HG03520 (cell line): ENCODE measurements around the gene WWOX.

ENCODE experiments used
- ATAC-seq: cut with Tn5 transposase; IDR thresholded peaks from one replicate; pipeline ENCODE4 v1.9.1; 2021; ENCODE audit warnings: mild to moderate bottlenecking, moderate library complexity; ENCODE audit not compliant: unreplicated experiment

The WWOX gene

GRCh38 chr16:78291604-78292003 is 192.2 kb downstream of the WWOX start:
- no peak for ATAC-seq

- ATAC-seq = no peak
Measured at GRCh38 chr16:78292086-78292843, 192.8 kb downstream of the WWOX start.

DNA sequence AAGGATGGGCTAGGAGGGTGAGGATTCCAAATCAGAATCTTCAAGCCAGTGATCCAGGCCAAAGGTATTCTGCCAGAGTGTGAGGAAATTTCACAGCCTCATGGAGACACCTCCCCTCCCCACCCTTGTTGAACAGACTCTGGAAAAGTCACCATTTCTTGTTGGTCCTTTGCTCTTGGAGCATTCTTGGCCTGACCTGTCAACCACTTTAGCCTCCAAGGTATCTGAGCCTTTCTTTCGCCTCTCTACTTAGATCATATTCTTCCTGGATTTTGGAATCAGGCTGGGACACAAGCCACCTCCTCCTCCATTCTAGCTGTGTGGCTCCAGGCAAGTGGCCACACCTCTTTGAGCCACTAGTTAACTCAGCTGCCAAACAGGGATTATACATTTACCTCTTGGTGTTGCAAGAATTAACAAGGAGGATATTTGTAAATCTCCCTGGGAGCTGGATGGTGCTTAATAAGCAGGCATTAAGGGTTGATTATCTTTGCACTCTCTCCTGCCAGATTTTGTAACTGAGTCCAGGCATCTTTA is 193.5 kb downstream of the WWOX start:
- no peak for ATAC-seq

DNA sequence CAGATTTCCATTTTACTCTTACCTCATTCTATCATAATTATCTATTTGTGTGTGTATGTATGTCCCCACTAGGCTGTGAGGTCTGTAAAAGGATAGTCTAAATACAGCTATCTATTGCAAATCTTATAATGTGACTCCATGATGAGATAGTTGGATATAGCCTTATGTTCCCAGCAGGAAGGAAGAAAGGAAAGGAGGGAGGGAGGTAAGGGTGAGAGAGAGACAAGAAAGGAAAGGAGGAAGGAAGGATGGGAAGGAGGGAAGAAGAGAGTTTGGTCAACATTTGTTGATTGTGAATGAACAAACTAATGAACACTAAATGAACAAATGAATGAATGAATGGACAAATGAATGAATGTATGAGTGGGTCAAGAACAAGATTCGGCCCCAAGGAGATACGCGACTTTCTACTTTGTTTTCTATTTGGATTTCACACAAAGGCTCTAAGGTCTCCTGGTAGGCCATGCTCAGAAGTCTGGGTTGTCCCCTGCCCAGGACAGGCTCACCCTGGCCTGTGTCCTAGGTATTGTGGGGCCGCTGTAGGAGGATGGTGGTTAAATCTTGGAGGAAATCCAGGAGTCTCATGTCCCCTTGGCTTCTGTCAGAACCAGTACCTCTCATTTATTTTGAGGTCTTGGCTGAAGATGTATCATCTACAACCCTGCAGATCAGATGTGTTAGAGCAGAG is 195.2 kb downstream of the WWOX start:
- ATAC-seq = no peak

DNA sequence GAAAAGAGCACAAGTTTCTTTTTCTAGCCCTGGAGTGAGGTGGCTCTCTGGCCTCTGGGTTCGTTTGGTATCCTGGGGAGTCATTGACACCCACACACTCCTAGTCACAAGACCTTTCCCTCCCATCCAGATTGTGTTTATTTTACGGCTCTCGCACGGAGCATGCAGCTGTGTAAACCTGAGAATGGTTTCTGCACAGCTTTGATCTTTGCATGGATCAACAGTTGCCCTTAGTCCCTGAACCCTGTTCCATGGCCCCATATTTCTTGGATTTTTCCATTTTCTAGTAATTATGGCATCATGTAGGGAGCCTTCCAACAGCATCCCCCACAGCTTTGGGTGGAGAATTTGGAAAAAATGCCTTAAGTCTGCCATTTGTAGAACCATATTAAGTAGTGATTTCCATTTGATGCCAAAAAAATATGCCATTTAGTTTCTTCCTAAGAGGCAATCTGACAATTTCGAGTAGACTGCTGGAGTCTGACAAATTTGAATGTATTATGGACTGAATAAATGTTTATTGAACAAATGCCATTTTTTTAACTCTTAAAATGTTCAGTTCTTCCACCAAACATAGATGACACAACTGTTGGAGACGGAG is 197.7 kb downstream of the WWOX start:
- ATAC-seq = no peak

DNA sequence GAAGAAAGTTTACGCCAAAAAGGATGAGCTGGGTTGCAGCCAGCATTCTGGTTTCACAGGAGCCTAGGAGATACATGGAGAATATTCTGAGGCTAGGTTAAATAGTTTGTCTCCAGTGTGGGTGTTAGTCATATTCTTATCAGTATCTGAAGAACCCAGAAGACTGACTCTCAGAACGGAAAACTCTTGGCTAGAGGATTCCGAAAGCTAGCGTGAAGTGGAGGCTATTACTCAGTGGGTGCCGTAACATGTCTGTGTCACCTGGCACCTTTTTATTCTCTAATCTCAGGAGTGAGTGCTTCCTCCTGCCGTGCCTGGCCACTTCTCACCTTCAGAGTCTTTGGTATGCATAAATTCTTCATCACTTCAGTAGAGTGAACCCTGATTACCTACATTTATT is 199.5 kb downstream of the WWOX start:
- ATAC-seq = no peak

- no peak for ATAC-seq
Measured at GRCh38 chr16:78300469-78300868, 201.0 kb downstream of the WWOX start.

- ATAC-seq = no peak
Measured at GRCh38 chr16:78303946-78304345, 204.5 kb downstream of the WWOX start.

GRCh38 chr16:78306361-78306760 is 206.9 kb downstream of the WWOX start:
- no peak for ATAC-seq

- no peak for ATAC-seq
Measured at GRCh38 chr16:78307824-78308528, 208.5 kb downstream of the WWOX start.

- ATAC-seq = no peak
Measured at GRCh38 chr16:78309763-78310162, 210.3 kb downstream of the WWOX start.

GRCh38 chr16:78310196-78310595 is 210.7 kb downstream of the WWOX start:
- no peak for ATAC-seq

- ATAC-seq = no peak
Measured at GRCh38 chr16:78310990-78311561, 211.6 kb downstream of the WWOX start.

DNA sequence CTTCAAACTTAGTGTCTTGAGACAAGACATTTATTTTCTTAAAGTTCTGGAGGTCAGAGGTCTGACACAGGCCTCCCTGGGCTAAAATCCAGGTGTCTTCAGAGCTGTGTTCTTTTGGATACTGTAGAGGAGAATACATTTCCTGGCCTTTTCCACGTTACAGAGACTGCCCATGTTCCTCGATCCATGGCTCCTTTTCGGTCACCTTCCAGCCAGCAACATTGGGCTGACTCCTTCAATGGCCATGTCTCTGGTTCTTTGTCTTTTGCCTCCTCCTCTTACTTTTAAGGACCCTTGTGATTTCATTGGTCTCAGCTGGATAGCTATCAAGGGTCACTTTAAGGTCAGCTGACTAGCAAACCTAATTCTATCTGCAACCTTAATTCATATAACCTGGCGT is 212.4 kb downstream of the WWOX start:
- ATAC-seq = no peak

GRCh38 chr16:78317564-78318240 is 218.2 kb downstream of the WWOX start:
- ATAC-seq = no peak

GRCh38 chr16:78321620-78322360 is 222.3 kb downstream of the WWOX start:
- no peak for ATAC-seq

DNA sequence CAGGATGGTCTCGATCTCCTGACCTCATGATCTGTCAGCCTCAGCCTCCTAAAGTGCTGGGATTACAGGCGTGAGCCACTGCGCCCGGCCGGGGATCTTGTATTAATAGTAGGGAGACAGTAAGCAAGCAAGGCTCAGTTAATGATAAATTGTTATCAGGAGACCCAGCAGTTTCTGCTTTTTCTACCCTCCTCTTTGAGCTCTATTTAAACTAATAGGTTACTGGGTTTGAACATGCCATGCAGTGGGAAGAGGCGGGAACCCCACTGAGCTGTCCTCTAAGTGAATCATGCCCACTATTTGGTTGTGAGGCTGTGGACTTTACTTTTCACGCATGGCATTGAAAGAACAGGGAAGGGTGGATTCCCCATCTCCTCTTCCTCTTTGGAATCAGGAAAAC is 223.9 kb downstream of the WWOX start:
- no peak for ATAC-seq

- no peak for ATAC-seq
Measured at GRCh38 chr16:78324649-78325285, 225.3 kb downstream of the WWOX start.
